ENCODE data around the gene PTK6. TPM values are rescaled to one million over a fixed set of nuclear protein-coding genes. Genes with fewer than 3 reads are reported as not detected.
A peak's percentile ranks its signal among the peaks of the same experiment; 100 is the strongest.

PTK6 gene
- total RNA-seq, 3 donors from 2014 or later (not counting 1 experiment from before 2014, with no cell fraction given) = 0.16 to 0.48 TPM; not detected in 1

- no peak for TF ChIP-seq CTCF (IDR thresholded peaks at IDR 0.05)
- Histone ChIP-seq H3K36me3 (ENCODE audit: control insufficient read depth, insufficient read depth, low read length) (peaks cover 8% of the 10 kb centered on the region), H3K4me1 (ENCODE audit: control insufficient read depth, insufficient read depth, low read length) (peaks cover 22% of the 10 kb centered on the region), H3K4me3 (ENCODE audit: low read length) (no peak overlapping the region), H3K27ac (ENCODE audit: low read length) (no peak overlapping the region), H3K27me3 (ENCODE audit: control insufficient read depth, insufficient read depth, low read length) (peaks cover 2% of the 10 kb centered on the region), H3K9me3 (ENCODE audit: control insufficient read depth, insufficient read depth, low read length) (no peaks in the 10 kb centered on the region)
- WGBS (ENCODE audit: insufficient coverage) = 78% methylated on average over 26 of the region's 28 CpGs
- Mint-ChIP-seq H3K27me3 (ENCODE audit: low read depth in 2 of 2) (peaks cover 0 to 9% of the 10 kb centered on the region in 2 donors), H3K9me3 (no peaks in the 10 kb centered on the region), H3K4me3 (peak overlapping the region; percentile 68), H3K4me1 (peaks cover 0 to 4% of the 10 kb centered on the region in 2 donors), H3K27ac (peak overlapping the region; percentile 82 to 88), H3K36me3 (no peaks in the 10 kb centered on the region)
- intact Hi-C loops (cut with micrococcal nuclease) = no loop called here
- ATAC-seq (no peak), DNase-seq (no peak)
These were observed 37.9 kb upstream of the PTK6 start for GRCh38 chr20:63574829-63575743.

GRCh38 chr20:63574156-63574828 lies 37.1 kb upstream of the PTK6 start, which contains the start of gene HELZ2:
Gene HELZ2, minus strand, starts transcription at chr20:63574239. Its CDS starts 1,854 bp downstream, at chr20:63572385.
- Mint-ChIP-seq H3K9me3 (no peaks in the 10 kb centered on the region), H3K4me3 (peak within 1 kb of the TSS; percentile 93), H3K36me3 (no peaks in the 10 kb centered on the region), H3K27ac (peak within 1 kb of the TSS; percentile 82 to 88), H3K4me1 (peaks cover 2 to 6% of the 10 kb centered on the region in 2 donors), H3K27me3 (ENCODE audit: low read depth in 2 of 2) (peaks cover 0 to 5% of the 10 kb centered on the region in 2 donors)
- 9% methylated on average over 40 of the region's 40 CpGs for WGBS (ENCODE audit: insufficient coverage)
- peak; percentile 64 to 85 for DNase-seq
- peak; percentile 92 to 95 (median 93) for ATAC-seq
- Histone ChIP-seq H3K36me3 (ENCODE audit: control insufficient read depth, insufficient read depth, low read length) (peaks cover 8% of the 10 kb centered on the region), H3K4me3 (ENCODE audit: low read length) (peak within 1 kb of the TSS; percentile 73), H3K4me1 (ENCODE audit: control insufficient read depth, insufficient read depth, low read length) (peaks cover 29% of the 10 kb centered on the region), H3K27ac (ENCODE audit: low read length) (peak within 1 kb of the TSS; percentile 74), H3K9me3 (ENCODE audit: control insufficient read depth, insufficient read depth, low read length) (no peaks in the 10 kb centered on the region), H3K27me3 (ENCODE audit: control insufficient read depth, insufficient read depth, low read length) (peaks cover under 1% of the 10 kb centered on the region)
- intact Hi-C loops (cut with micrococcal nuclease) = no loop called here
- TF ChIP-seq CTCF (IDR thresholded peaks at IDR 0.05) = no peak

DNA sequence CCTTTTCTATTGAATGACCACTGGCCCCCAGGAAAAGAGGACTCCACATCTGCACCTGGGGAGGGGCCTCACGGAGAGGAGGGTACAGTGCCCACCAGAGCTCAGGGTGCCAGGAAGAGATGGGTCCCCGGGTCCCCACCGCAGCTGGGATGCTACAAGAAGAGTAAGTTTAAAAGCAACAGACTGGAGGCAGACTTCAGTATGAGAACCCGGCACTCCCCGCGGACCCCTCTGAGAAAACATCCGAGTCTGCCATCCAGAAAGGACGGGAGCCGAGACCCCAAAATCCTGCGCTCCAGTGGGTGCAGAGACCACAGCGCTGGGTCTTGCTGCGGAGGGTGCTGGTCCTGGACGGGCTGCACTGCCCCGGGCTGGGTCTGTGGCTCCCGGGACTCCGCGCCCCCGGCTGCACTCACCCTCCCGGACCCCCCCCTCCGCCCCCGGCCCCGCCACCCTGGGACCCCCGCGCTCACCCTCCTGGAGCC lies 36.5 kb upstream of the PTK6 start:
- no peaks in the 10 kb centered on the region for H3K27me3 ChIP-seq (ENCODE audit: control insufficient read depth, insufficient read depth, low read length)
- peaks cover 6 to 12% of the 10 kb centered on the region in 2 donors for H3K4me1 Mint-ChIP-seq
- DNase-seq (no peak), ATAC-seq (peak; percentile 46 to 61 (median 46))
- peak overlapping the region; percentile 73 for H3K4me3 ChIP-seq (ENCODE audit: low read length)
- H3K9me3 ChIP-seq (ENCODE audit: control insufficient read depth, insufficient read depth, low read length) = no peaks in the 10 kb centered on the region
- H3K36me3 Mint-ChIP-seq = no peaks in the 10 kb centered on the region
- TF ChIP-seq CTCF (IDR thresholded peaks at IDR 0.05) = no peak
- peak overlapping the region; percentile 82 to 88 for H3K27ac Mint-ChIP-seq
- WGBS (ENCODE audit: insufficient coverage) = 1% methylated on average over 17 of the region's 24 CpGs
- H3K27me3 Mint-ChIP-seq (ENCODE audit: low read depth in 2 of 2) = peaks cover 0 to 5% of the 10 kb centered on the region in 2 donors
- no peaks in the 10 kb centered on the region for H3K9me3 Mint-ChIP-seq
- peak overlapping the region; percentile 67 for H3K27ac ChIP-seq (ENCODE audit: low read length)
- H3K4me3 Mint-ChIP-seq = peak overlapping the region; percentile 93
- H3K36me3 ChIP-seq (ENCODE audit: control insufficient read depth, insufficient read depth, low read length) = peaks cover 8% of the 10 kb centered on the region
- H3K4me1 ChIP-seq (ENCODE audit: control insufficient read depth, insufficient read depth, low read length) = peaks cover 35% of the 10 kb centered on the region
- intact Hi-C loops (cut with micrococcal nuclease) = no loop called here
